Activated CD4-positive, alpha-beta T cell treated with anti-CD3 and anti-CD28 coated beads, Interleukin-2, amount 50 U/mL, for 16 hours (primary cell): Measurements from ENCODE around the gene FCGR3A.
A peak's percentile ranks its signal among the peaks of the same experiment; 100 is the strongest.
"Not testable (repeated sequence)": the region's sequence is repeated elsewhere in the genome, so short reads cannot be mapped to it uniquely, and the experiment has no call there.

Source experiments
- DNase-seq: peaks from one replicate; pipeline ENCODE4 v3.0.0-alpha.2; 2020

The FCGR3A gene

GRCh38 chr1:161529463-161530104, 20.0 kb downstream of the FCGR3A start:
- DNase-seq: not testable (repeated sequence)

GRCh38 chr1:161528550-161528949, 21.1 kb downstream of the FCGR3A start:
- not testable (repeated sequence) for DNase-seq

- not testable (repeated sequence) for DNase-seq
Observed at GRCh38 chr1:161525918-161526317, 23.7 kb downstream of the FCGR3A start.

GRCh38 chr1:161525321-161525720, 24.3 kb downstream of the FCGR3A start:
- not testable (repeated sequence) for DNase-seq

GRCh38 chr1:161524742-161525291, 24.8 kb downstream of the FCGR3A start:
- not testable (repeated sequence) for DNase-seq

- peak; percentile 84 for DNase-seq
Observed at GRCh38 chr1:161523817-161524741, 25.5 kb downstream of the FCGR3A start, which contains the start of gene HSPA6. HSPA6 (plus strand) TSS chr1:161524540; CDS start chr1:161524659, 119 bp downstream.

GRCh38 chr1:161523041-161523816, 26.4 kb downstream of the FCGR3A start:
- DNase-seq: not testable (repeated sequence)

GRCh38 chr1:161513953-161514352, 35.7 kb downstream of the FCGR3A start:
- not testable (repeated sequence) for DNase-seq

GRCh38 chr1:161513448-161513780, 36.2 kb downstream of the FCGR3A start:
- not testable (repeated sequence) for DNase-seq

- DNase-seq: not testable (repeated sequence)
Observed at GRCh38 chr1:161512636-161513447, 36.8 kb downstream of the FCGR3A start.

GRCh38 chr1:161511756-161512060, 37.9 kb downstream of the FCGR3A start:
- DNase-seq: no peak

GRCh38 chr1:161511018-161511755, 38.4 kb downstream of the FCGR3A start:
- DNase-seq: no peak

GRCh38 chr1:161510477-161510876, 39.1 kb downstream of the FCGR3A start:
- peak; percentile 18 for DNase-seq

GRCh38 chr1:161506336-161507223, 43.0 kb downstream of the FCGR3A start:
- no peak for DNase-seq

GRCh38 chr1:161505686-161506085, 43.9 kb downstream of the FCGR3A start:
- DNase-seq: no peak

- DNase-seq: no peak
Observed at GRCh38 chr1:161503394-161503748, 46.2 kb downstream of the FCGR3A start.

GRCh38 chr1:161502641-161503393, 46.8 kb downstream of the FCGR3A start:
- no peak for DNase-seq

- no peak for DNase-seq
Observed at GRCh38 chr1:161502181-161502580, 47.4 kb downstream of the FCGR3A start.

- no peak for DNase-seq
Observed at GRCh38 chr1:161501234-161501633, 48.4 kb downstream of the FCGR3A start.
